HG03025 (cell line): ENCODE measurements around the gene SF3A2.

Experiments used
- ATAC-seq: cut with Tn5 transposase; IDR thresholded peaks from one replicate; pipeline ENCODE4 v1.9.1; 2021; ENCODE audit warnings: mild to moderate bottlenecking, moderate library complexity; ENCODE audit not compliant: unreplicated experiment, low FRiP score

Gene SF3A2

GRCh38 chr19:2226051-2226839 lies 10.4 kb upstream of the SF3A2 start:
- ATAC-seq, result no peak

- no peak for ATAC-seq
Observed at GRCh38 chr19:2226840-2227360, 9.7 kb upstream of the SF3A2 start.

- no peak for ATAC-seq
Observed at GRCh38 chr19:2227415-2228156, 9.0 kb upstream of the SF3A2 start.

- ATAC-seq, result no peak
Observed at GRCh38 chr19:2228157-2229030, 8.2 kb upstream of the SF3A2 start.

- ATAC-seq, result no peak
Observed at GRCh38 chr19:2229103-2230032, 7.3 kb upstream of the SF3A2 start.

- ATAC-seq, result no peak
Observed at GRCh38 chr19:2230033-2230531, 6.5 kb upstream of the SF3A2 start.

- no peak for ATAC-seq
Observed at GRCh38 chr19:2230807-2231533, 5.7 kb upstream of the SF3A2 start.

- ATAC-seq, result no peak
Observed at GRCh38 chr19:2231621-2232221, 4.9 kb upstream of the SF3A2 start.

GRCh38 chr19:2232286-2233151 lies 4.1 kb upstream of the SF3A2 start:
- ATAC-seq, result no peak

- no peak for ATAC-seq
Observed at GRCh38 chr19:2233601-2234280, 2.9 kb upstream of the SF3A2 start.

- no peak for ATAC-seq
Observed at GRCh38 chr19:2234996-2235380, 1.6 kb upstream of the SF3A2 start.

GRCh38 chr19:2235381-2236063 lies 1.1 kb upstream of the SF3A2 start:
- peak; percentile 10 for ATAC-seq

GRCh38 chr19:2236064-2236313 lies 635 bp upstream of the SF3A2 start:
- peak; percentile 24 for ATAC-seq

GRCh38 chr19:2237051-2237868 lies 636 bp downstream of the SF3A2 start:
- no peak for ATAC-seq

- no peak for ATAC-seq
Observed at GRCh38 chr19:2237869-2238153, 1.2 kb downstream of the SF3A2 start.

GRCh38 chr19:2239173-2239572 lies 2.5 kb downstream of the SF3A2 start:
- no peak for ATAC-seq
